Measurements from ENCODE around the gene MPHOSPH9.
"Not testable (repeated sequence)": the region's sequence is repeated elsewhere in the genome, so short reads cannot be mapped to it uniquely, and the experiment has no call there.

The MPHOSPH9 gene

DNA sequence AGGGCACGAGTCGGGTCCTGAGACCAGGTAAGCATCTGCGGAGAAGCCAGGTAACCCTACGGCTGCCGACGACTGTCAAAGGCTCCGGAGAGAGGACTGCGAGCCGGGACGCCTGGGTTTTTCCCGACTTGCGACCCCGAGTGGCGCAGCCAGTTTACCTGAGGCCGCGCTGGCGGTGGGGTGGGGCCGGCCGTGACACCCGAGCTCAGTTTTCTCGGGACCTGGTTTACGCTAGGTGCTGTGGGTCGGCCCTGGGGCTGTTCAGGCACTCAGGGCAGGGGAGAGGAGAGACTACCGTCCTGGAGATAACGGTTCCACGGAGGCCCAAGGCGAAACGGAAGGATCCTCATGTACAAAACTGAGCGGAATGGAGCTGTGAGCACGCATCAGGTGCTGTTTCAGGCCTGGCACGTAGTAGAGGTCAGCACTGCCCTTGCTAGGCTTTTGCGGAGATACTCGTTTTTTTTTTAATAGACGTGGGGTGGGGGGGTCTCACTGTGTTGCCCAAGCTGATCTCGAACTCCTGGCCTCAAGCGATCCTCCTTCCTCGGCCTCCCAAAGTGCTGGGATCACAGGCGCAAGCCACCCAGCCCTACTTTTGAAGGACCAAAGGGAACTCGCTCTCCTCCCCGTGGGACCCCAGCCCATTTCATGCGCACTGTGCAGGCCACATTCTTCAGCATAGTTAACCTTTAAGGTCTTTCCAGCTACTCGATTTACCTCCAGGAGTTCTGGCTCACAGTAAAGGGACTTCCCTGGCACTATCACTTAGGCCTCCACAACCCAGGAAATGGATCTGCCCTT, 766 bp upstream of the MPHOSPH9 start:
- peak overlapping the region; percentile 72 for H3K4me3 ChIP-seq (ENCODE audit: low read depth, low read length)
- TF ChIP-seq, protein P1, sequence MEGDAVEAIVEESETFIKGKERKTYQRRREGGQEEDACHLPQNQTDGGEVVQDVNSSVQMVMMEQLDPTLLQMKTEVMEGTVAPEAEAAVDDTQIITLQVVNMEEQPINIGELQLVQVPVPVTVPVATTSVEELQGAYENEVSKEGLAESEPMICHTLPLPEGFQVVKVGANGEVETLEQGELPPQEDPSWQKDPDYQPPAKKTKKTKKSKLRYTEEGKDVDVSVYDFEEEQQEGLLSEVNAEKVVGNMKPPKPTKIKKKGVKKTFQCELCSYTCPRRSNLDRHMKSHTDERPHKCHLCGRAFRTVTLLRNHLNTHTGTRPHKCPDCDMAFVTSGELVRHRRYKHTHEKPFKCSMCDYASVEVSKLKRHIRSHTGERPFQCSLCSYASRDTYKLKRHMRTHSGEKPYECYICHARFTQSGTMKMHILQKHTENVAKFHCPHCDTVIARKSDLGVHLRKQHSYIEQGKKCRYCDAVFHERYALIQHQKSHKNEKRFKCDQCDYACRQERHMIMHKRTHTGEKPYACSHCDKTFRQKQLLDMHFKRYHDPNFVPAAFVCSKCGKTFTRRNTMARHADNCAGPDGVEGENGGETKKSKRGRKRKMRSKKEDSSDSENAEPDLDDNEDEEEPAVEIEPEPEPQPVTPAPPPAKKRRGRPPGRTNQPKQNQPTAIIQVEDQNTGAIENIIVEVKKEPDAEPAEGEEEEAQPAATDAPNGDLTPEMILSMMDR (IDR thresholded peaks at IDR 0.05; ENCODE audit: borderline replicate concordance, insufficient read depth, low read depth, low read length): no peak

DNA sequence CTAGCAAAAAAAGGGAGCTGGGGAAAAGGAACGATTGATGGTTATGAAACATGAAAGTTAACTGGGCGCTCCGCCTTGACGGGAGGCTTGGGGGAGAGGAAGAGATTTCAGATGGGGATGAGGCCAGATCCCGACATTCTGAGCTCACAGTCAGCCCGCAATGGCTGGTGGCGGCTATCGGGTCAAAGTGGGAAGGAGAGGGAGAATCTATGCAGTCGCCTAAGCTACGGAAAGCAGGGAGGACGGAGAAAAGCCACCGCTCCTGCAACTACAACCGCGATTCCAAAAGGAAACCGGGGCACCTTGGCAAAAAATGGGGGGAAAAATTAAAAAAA, 502 bp downstream of the MPHOSPH9 start:
- peak overlapping the region; percentile 63 for H3K4me3 ChIP-seq (ENCODE audit: low read depth, low read length)
- TF ChIP-seq, protein P1 (IDR thresholded peaks at IDR 0.05; ENCODE audit: borderline replicate concordance, insufficient read depth, low read depth, low read length): no peak

- H3K4me3 ChIP-seq (ENCODE audit: low read depth, low read length): peak overlapping the region; percentile 63
- TF ChIP-seq, protein P1 (IDR thresholded peaks at IDR 0.05; ENCODE audit: borderline replicate concordance, insufficient read depth, low read depth, low read length): no peak
Observed at GRCh38 chr12:123231931-123232330, 1.0 kb downstream of the MPHOSPH9 start.

- H3K4me3 ChIP-seq (ENCODE audit: low read depth, low read length): no peak overlapping the region
- TF ChIP-seq, protein P1 (IDR thresholded peaks at IDR 0.05; ENCODE audit: borderline replicate concordance, insufficient read depth, low read depth, low read length): no peak
Observed at GRCh38 chr12:123229051-123229450, 3.9 kb downstream of the MPHOSPH9 start.

- no peak overlapping the region for H3K4me3 ChIP-seq (ENCODE audit: low read depth, low read length)
- TF ChIP-seq, protein P1 (IDR thresholded peaks at IDR 0.05; ENCODE audit: borderline replicate concordance, insufficient read depth, low read depth, low read length): no peak
Observed at GRCh38 chr12:123227581-123228258, 5.2 kb downstream of the MPHOSPH9 start.

DNA sequence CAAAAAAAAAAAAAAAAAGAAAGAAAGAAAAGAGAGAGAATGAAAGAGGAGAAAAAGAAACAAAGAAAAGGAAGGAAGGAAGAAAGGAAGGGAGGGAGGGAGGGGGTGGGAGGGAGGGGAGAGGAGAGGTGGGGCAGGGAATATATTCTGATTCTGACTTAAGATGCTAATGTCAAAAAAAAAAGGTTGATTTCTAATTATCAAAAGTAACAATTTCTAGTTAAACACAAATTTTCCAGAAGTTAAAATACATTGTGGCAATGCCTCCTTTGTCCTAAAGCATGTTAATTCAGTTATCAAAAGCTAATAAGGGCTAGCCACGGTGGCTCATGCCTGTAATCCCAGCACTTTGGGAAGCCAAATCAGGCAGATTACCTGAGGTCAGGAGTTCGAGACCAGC, 7.5 kb downstream of the MPHOSPH9 start:
- H3K4me3 ChIP-seq (ENCODE audit: low read depth, low read length): no peak overlapping the region
- TF ChIP-seq, protein P1 (IDR thresholded peaks at IDR 0.05; ENCODE audit: borderline replicate concordance, insufficient read depth, low read depth, low read length): no peak

GRCh38 chr12:123223241-123223668, 9.7 kb downstream of the MPHOSPH9 start:
- TF ChIP-seq, protein P1 (IDR thresholded peaks at IDR 0.05; ENCODE audit: borderline replicate concordance, insufficient read depth, low read depth, low read length): no peak
- no peak overlapping the region for H3K4me3 ChIP-seq (ENCODE audit: low read depth, low read length)

GRCh38 chr12:123207815-123208214, 25.1 kb downstream of the MPHOSPH9 start:
- not testable (repeated sequence) for H3K4me3 ChIP-seq (ENCODE audit: low read depth, low read length)

- H3K4me3 ChIP-seq (ENCODE audit: low read depth, low read length): not testable (repeated sequence)
Observed at GRCh38 chr12:123206794-123207193, 26.1 kb downstream of the MPHOSPH9 start.

Data from GM12875 (cell line).